HG03159 (cell line): ENCODE data around the gene BAX.

ENCODE experiments used
- ATAC-seq: cut with Tn5 transposase; IDR thresholded peaks from one replicate; pipeline ENCODE4 v1.9.1; 2021; ENCODE audit warnings: mild to moderate bottlenecking, moderate library complexity; ENCODE audit not compliant: unreplicated experiment

Gene BAX

GRCh38 chr19:48928164-48929025, 26.3 kb upstream of the BAX start:
- no peak for ATAC-seq

- ATAC-seq = no peak
Measured at GRCh38 chr19:48933382-48933932, 21.2 kb upstream of the BAX start, which contains the start of gene DHDH. DHDH (plus strand) TSS chr19:48933699; CDS start chr19:48933722, 23 bp downstream.

- ATAC-seq = no peak
Measured at GRCh38 chr19:48934837-48935236, 19.8 kb upstream of the BAX start.

GRCh38 chr19:48935864-48936263, 18.8 kb upstream of the BAX start:
- no peak for ATAC-seq

GRCh38 chr19:48938256-48938655, 16.4 kb upstream of the BAX start:
- ATAC-seq = no peak

GRCh38 chr19:48940902-48941301, 13.8 kb upstream of the BAX start:
- ATAC-seq = no peak

GRCh38 chr19:48943081-48943480, 11.6 kb upstream of the BAX start:
- no peak for ATAC-seq

- ATAC-seq = no peak
Measured at GRCh38 chr19:48945415-48945814, 9.3 kb upstream of the BAX start.

GRCh38 chr19:48945817-48946216, 8.9 kb upstream of the BAX start:
- no peak for ATAC-seq

GRCh38 chr19:48946463-48947257, 8.0 kb upstream of the BAX start:
- no peak for ATAC-seq

- ATAC-seq = no peak
Measured at GRCh38 chr19:48947258-48947542, 7.5 kb upstream of the BAX start.

GRCh38 chr19:48950159-48950558, 4.5 kb upstream of the BAX start:
- ATAC-seq = no peak

GRCh38 chr19:48950830-48951519, 3.7 kb upstream of the BAX start:
- no peak for ATAC-seq

GRCh38 chr19:48953141-48953540, 1.5 kb upstream of the BAX start:
- no peak for ATAC-seq

- ATAC-seq = no peak
Measured at GRCh38 chr19:48953990-48954594, 583 bp upstream of the BAX start.

- ATAC-seq = no peak
Measured at GRCh38 chr19:48955308-48955958, 758 bp downstream of the BAX start.

- ATAC-seq = no peak
Measured at GRCh38 chr19:48958006-48958405, 3.3 kb downstream of the BAX start.

- ATAC-seq = no peak
Measured at GRCh38 chr19:48959341-48960239, 4.9 kb downstream of the BAX start.

- no peak for ATAC-seq
Measured at GRCh38 chr19:48961051-48961649, 6.5 kb downstream of the BAX start.
